BLaER1 treated with 17β-estradiol and CSF1 and Interleukin-3, amounts not matched to agents 10 nM and 100 nM (cell line): Measurements from ENCODE around the gene TMSB10.
A peak's percentile ranks its signal among the peaks of the same experiment; 100 is the strongest.
"Not testable (repeated sequence)": the region's sequence is repeated elsewhere in the genome, so short reads cannot be mapped to it uniquely, and the experiment has no call there.

ENCODE experiments used
- H3K27ac ChIP-seq, 11 experiments: shearing (Covaris generic); formaldehyde crosslinking; 2 replicates each; pipeline ENCODE4 v1.8.1; 2022
- H3K27me3 ChIP-seq, 11 experiments: shearing (Covaris generic); formaldehyde crosslinking; 2 replicates each; pipeline ENCODE4 v1.8.1; 2022
- H3K36me3 ChIP-seq, 11 experiments: shearing (Covaris generic); formaldehyde crosslinking; 2 replicates each; pipeline ENCODE4 v1.8.1; 2022
- H3K4me1 ChIP-seq, 10 experiments: shearing (Covaris generic); formaldehyde crosslinking; 2 replicates each; pipeline ENCODE4 v1.8.1; 2022
- H3K4me2 ChIP-seq, 11 experiments: shearing (Covaris generic); formaldehyde crosslinking; 2 replicates each; pipeline ENCODE4 v1.8.1; 2022
- H3K4me3 ChIP-seq, 10 experiments: shearing (Covaris generic); formaldehyde crosslinking; 2 replicates each; pipeline ENCODE4 v1.8.1; 2022
- H3K9ac ChIP-seq, 11 experiments: shearing (Covaris generic); formaldehyde crosslinking; 2 replicates each; pipeline ENCODE4 v1.8.1; 2022
- H3K9me3 ChIP-seq, 11 experiments: shearing (Covaris generic); formaldehyde crosslinking; replicated peaks in 1 of 11; 2 replicates each; pipeline ENCODE4 v1.8.1; 2022
- H4K20me1 ChIP-seq, 11 experiments: shearing (Covaris generic); formaldehyde crosslinking; 2 replicates each; pipeline ENCODE4 v1.8.1; 2022
- Cebpa-rat ChIP-seq, 11 experiments: shearing (Covaris generic); IDR thresholded peaks; 2 replicates each; pipeline ENCODE4 v1.8.1; 2022

The TMSB10 gene

DNA sequence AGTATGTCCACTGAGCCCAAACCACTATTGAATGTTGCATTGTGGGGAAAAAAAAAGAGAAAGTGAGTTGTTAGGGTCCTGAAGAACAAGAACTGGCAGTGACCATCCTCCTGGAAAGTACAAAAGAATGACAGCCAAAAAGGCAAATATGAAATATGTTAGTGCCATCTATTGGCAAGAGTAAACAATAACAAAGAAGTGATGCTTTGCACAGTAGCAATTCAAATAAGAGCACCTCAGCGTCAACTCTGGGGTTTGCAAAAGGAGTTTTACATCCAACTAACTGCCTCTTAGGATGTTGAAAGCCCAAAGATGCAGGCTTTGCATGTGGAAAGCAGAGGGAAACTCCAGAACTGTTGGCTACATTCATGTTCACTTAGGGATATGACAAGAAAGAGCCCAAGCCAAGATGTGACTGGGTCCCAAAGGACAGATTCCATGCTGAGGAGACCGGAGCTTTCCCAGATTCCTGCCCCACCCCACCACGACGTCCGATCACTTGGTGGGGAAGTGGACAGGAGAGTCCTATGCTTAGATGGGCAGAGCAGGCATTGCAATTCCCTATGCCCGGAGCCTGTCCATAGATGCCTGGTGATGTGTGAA, 40.2 kb upstream of the TMSB10 start:
- Histone ChIP-seq H3K9ac (no peak overlapping the region), H3K27me3 (no peaks in the 10 kb centered on the region), H3K4me1 (peaks cover 0 to 24% (median 14%) of the 10 kb centered on the region in 10 experiments; a peak in 14 of 20 replicates), H3K4me2 (peak overlapping the region in 1 of 11 experiments; percentile 23; a peak in 1 of 22 replicates), H3K27ac (no peak overlapping the region), H3K4me3 (no peak overlapping the region), H4K20me1 (no peaks in the 10 kb centered on the region), H3K9me3 (no peaks in the 10 kb centered on the region), H3K36me3 (no peaks in the 10 kb centered on the region)
- no peak for TF ChIP-seq Cebpa-rat (IDR thresholded peaks at IDR 0.05)

DNA sequence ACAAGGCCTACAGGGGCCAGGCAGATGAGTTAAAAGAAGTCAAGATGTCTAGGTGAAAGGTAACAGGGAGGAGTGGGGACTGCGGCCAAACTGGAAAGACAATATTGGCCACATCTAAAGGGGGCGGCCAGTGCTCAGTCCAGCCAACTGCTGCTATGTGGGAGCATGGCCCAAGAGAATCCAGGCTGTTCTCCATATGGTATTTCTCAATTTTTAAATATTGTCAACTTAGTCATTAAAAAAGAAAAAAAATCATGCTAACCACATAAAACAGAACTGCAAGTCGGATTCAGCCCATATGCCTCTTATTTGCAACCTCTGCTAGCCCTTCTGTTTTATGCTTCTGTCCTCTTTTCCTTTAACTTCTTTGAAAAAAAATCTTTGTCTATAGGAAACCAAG, 39.3 kb upstream of the TMSB10 start:
- Histone ChIP-seq H3K9ac (no peak overlapping the region), H3K4me2 (no peak overlapping the region), H3K4me1 (peaks cover 0 to 25% (median 14%) of the 10 kb centered on the region in 10 experiments; a peak in 14 of 20 replicates), H3K27me3 (no peaks in the 10 kb centered on the region), H3K27ac (no peak overlapping the region), H4K20me1 (no peaks in the 10 kb centered on the region), H3K4me3 (no peak overlapping the region), H3K9me3 (no peaks in the 10 kb centered on the region), H3K36me3 (no peaks in the 10 kb centered on the region)
- TF ChIP-seq Cebpa-rat (IDR thresholded peaks at IDR 0.05), result no peak

DNA sequence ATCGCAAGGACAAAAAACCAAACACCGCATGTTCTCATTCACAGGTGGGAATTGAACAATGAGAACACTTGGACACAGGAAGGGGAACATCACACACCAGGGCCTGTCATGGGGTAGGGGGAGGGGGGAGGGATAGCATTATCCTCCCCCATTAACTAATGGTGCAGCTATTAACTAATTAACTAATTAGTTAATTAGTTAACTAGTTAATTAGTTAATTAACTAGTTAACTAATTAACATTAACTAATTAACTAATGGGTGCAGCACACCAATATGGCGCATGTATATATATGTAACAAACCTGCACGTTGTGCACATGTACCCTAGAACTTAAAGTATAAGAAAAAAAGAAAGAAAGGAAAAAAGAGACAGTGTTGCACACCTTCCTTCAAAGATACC, 37.1 kb upstream of the TMSB10 start:
- H3K4me1 ChIP-seq, result peaks cover 0 to 16% (median 5%) of the 10 kb centered on the region in 10 experiments; a peak in 9 of 20 replicates
- H3K27me3 ChIP-seq, H3K9ac ChIP-seq, H3K4me2 ChIP-seq, H3K36me3 ChIP-seq, H3K27ac ChIP-seq, H4K20me1 ChIP-seq, H3K4me3 ChIP-seq, H3K9me3 ChIP-seq: not testable (repeated sequence)

DNA sequence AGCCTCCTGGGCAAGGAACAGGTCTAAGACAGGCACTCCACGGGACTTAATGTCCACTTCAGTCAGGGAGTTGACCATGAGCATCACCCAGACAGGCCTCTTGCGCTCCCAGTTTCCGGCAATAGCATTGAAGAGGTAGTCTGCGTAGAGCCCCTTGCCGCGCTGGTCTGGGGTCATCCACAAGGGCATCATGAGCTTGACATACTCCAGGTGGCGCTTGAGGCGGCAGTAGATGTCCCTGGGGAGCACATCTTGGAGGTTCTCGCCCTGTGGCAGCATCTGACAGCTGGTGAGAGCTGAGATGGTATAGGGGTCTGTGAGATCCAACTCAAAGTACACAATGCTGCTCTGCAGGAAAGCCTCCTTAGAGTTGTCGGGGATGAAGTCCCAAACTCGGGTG, 35.1 kb upstream of the TMSB10 start:
- H3K4me3 ChIP-seq, result no peak overlapping the region
- peak overlapping the region in 1 of 11 experiments; percentile 5; a peak in 1 of 22 replicates for H3K4me2 ChIP-seq
- no peaks in the 10 kb centered on the region for H3K27me3 ChIP-seq
- H3K27ac ChIP-seq, result no peak overlapping the region
- no peaks in the 10 kb centered on the region for H4K20me1 ChIP-seq
- no peaks in the 10 kb centered on the region for H3K9me3 ChIP-seq
- H3K4me1 ChIP-seq, result peaks cover 0 to 4% (median 0%) of the 10 kb centered on the region in 10 experiments; a peak in 1 of 20 replicates
- TF ChIP-seq Cebpa-rat (IDR thresholded peaks at IDR 0.05), result no peak
- H3K36me3 ChIP-seq, result no peaks in the 10 kb centered on the region
- H3K9ac ChIP-seq, result no peak overlapping the region

DNA sequence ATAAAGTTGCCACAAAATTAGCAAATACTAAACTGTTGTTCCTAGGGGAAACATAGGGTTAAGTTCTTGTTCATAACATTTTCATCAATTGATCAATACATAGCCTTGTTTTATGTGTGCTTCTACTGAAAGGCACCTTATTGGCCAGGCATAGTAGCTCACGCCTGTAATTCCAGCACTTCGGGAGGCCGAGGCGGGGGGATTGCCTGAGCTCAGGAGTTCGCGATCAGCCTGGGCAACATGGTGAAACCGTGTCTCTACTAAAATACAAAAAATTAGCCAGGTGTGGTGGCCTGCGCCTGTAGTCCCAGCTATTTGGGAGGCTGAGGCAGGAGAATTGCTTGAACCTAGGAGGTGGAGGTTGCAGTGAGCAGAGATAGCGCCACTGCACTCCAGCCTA, 32.8 kb upstream of the TMSB10 start:
- not testable (repeated sequence) for H3K4me2 ChIP-seq, H4K20me1 ChIP-seq, H3K9me3 ChIP-seq, H3K27ac ChIP-seq, H3K9ac ChIP-seq, H3K4me1 ChIP-seq, H3K36me3 ChIP-seq, H3K4me3 ChIP-seq
- H3K27me3 ChIP-seq, result peaks cover 5 to 19% (median 12%) of the 10 kb centered on the region in 11 experiments; a peak in 20 of 22 replicates

DNA sequence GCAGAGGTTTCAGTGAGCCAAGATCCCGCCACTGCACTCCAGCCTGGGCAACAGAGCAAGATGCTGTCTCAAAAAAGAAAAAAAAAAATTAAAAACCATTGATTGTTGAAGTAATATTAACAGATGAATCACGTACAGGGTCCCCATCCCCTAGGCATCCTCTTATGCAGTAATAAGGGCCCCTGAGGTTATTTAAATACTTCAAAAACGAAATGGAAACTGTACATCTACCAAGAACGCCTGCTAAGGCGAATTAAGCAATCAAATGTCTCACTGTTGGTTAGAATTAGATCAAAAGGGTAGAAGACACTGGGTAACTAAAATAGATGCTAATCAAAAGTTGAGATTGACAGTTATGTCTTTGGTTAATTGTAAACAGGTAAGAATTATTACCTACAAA, 32.1 kb upstream of the TMSB10 start:
- H3K9me3 ChIP-seq, result no peaks in the 10 kb centered on the region
- peaks cover 0 to 6% (median 0%) of the 10 kb centered on the region in 10 experiments; a peak in 3 of 20 replicates for H3K4me1 ChIP-seq
- H3K9ac ChIP-seq, result no peak overlapping the region
- H3K27ac ChIP-seq, result no peak overlapping the region
- TF ChIP-seq Cebpa-rat (IDR thresholded peaks at IDR 0.05), result no peak
- peaks cover 12 to 26% (median 18%) of the 10 kb centered on the region in 11 experiments for H3K27me3 ChIP-seq
- no peaks in the 10 kb centered on the region for H4K20me1 ChIP-seq
- no peak overlapping the region for H3K4me3 ChIP-seq
- H3K4me2 ChIP-seq, result no peak overlapping the region
- no peaks in the 10 kb centered on the region for H3K36me3 ChIP-seq

DNA sequence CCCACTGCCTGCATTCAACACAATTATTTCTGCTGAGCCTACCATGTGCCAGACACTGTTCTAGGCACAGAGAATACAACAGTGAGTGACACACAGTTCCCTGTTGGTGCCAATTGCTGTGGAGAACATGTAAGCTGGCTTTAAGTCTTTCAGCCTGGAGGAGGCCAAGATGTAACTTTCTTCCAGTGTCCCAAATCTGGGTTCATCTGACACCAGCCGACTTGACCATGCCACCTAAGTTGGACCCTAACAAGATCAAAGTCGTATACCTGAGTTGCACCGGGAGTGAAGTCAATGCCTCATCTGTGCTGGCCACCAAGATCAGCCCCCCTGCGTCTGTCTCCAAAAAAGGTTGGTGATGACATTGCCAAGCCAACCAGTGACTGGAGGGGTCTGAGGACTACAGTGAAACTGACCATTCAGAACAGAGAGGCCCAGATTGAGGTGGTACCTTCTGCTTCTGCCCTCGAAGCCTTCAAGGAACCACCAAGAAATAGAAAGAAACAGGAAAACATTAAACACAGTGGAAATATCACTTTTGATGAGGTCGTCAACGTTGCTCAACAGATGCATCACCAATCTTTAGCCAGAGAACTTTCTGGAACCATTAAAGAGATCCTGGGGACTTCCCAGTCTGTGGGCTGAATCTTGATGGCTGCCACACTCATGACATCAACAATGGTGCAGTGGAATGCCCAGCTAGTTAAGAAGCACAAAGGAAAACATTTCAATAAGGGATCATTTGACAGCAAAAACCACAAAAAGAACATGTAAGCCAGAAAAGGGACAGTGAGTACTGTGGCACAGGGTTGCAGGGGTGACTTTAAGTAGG, 30.9 kb upstream of the TMSB10 start:
- no peak for TF ChIP-seq Cebpa-rat (IDR thresholded peaks at IDR 0.05)
- H3K4me1 ChIP-seq, result peaks cover 0 to 12% (median 1%) of the 10 kb centered on the region in 10 experiments; a peak in 5 of 20 replicates
- H3K9me3 ChIP-seq, result no peaks in the 10 kb centered on the region
- H3K4me3 ChIP-seq, result no peak overlapping the region
- H4K20me1 ChIP-seq, result no peaks in the 10 kb centered on the region
- H3K4me2 ChIP-seq, result no peak overlapping the region
- peaks cover 24 to 38% (median 31%) of the 10 kb centered on the region in 11 experiments for H3K27me3 ChIP-seq
- no peak overlapping the region for H3K9ac ChIP-seq
- no peak overlapping the region for H3K27ac ChIP-seq
- no peaks in the 10 kb centered on the region for H3K36me3 ChIP-seq

DNA sequence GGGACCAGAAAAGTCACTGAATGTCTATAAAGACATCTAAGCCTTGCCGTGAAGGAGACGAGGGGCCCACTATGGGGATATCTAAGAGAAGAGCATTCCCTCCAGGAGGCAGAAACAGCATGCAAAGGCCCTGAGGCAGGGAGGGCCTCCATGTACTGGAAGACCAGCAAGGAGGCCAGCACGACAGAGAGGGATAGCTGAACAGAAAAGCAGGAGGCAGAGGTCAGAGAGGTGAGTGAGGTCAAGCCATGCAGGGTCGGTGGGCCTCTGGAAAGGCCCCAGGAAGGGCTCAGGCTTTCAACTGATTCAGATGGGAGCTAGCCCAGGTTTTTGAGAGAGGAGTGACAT, 30.3 kb upstream of the TMSB10 start:
- H3K4me2 ChIP-seq, result no peak overlapping the region
- H3K4me1 ChIP-seq, result peaks cover 2 to 14% (median 4%) of the 10 kb centered on the region in 10 experiments; a peak in 19 of 20 replicates
- no peak overlapping the region for H3K27ac ChIP-seq
- peaks cover 29 to 44% (median 37%) of the 10 kb centered on the region in 11 experiments for H3K27me3 ChIP-seq
- no peaks in the 10 kb centered on the region for H3K36me3 ChIP-seq
- H3K9ac ChIP-seq, result no peak overlapping the region
- no peaks in the 10 kb centered on the region for H3K9me3 ChIP-seq
- no peak for TF ChIP-seq Cebpa-rat (IDR thresholded peaks at IDR 0.05)
- peaks cover 0 to 3% (median 2%) of the 10 kb centered on the region in 11 experiments; a peak in 11 of 22 replicates for H4K20me1 ChIP-seq
- no peak overlapping the region for H3K4me3 ChIP-seq

DNA sequence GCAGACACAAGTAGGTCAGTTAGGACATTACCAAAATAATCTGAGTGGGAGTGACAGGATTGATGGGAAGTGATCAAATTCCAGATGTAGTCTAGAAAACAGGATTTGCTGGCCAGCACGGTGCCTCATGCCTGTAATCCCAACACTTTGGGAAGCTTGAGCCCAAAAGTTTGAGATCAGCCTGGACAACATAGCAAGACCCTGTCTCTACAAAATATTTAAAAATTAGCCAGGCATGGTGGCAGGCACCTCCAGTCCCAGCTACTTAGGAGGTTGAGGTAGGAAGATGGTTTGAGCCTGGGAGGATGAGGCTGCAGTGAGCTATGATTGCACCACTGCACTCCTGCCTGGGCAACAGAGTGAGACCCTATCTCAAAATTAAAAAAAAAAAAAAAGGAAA, 29.8 kb upstream of the TMSB10 start:
- not testable (repeated sequence) for H3K9me3 ChIP-seq, H3K36me3 ChIP-seq, H3K27ac ChIP-seq, H3K9ac ChIP-seq, H3K4me3 ChIP-seq, H3K4me2 ChIP-seq, H4K20me1 ChIP-seq
- peaks cover 33 to 49% (median 41%) of the 10 kb centered on the region in 11 experiments for H3K27me3 ChIP-seq
- H3K4me1 ChIP-seq, result peaks cover 7 to 17% (median 7%) of the 10 kb centered on the region in 10 experiments
